Body of pancreas (tissue), 4 donors: ENCODE results near the gene AP1G1. TPM values are rescaled to one million over a fixed set of nuclear protein-coding genes. Genes with fewer than 3 reads are reported as not detected.
"Not testable (repeated sequence)": the region's sequence is repeated elsewhere in the genome, so short reads cannot be mapped to it uniquely, and the experiment has no call there.

Experiments used
- ATAC-seq: fragments of 150-250 bp; one replicate; pipeline ENCODE4 v1.9.1; 2016
- DNase-seq, 4 donors: peaks; one replicate each; pipeline ENCODE4 v3.0.0-alpha.2; 2019
- H3K27ac ChIP-seq, 4 donors: fragments of 200-600 bp; sonication (generic); 1 replicate in 3 of 4; 2 replicates in 1 of 4; pipeline versions ENCODE4 v1.5.1 to v1.6.1; 2016 to 2019; ENCODE audit warnings: mild to moderate bottlenecking in 1 of 4, mixed read lengths in 1 of 4, moderate library complexity in 1 of 4
- H3K27me3 ChIP-seq, 2 donors: fragments of 200-600 bp; sonication (generic); one replicate each; pipeline ENCODE4 v1.6.0; 2016; ENCODE audit warnings: mild to moderate bottlenecking in 1 of 2
- H3K36me3 ChIP-seq, 2 donors: fragments of 200-600 bp; sonication (generic); replicated peaks in 1 of 2; 2 replicates each; pipeline ENCODE4 v1.5.1; 2016; ENCODE audit warnings: low read depth in 2 of 2; ENCODE audit not compliant: insufficient read depth in 1 of 2
- H3K4me1 ChIP-seq: fragments of 200-600 bp; sonication (generic); one replicate; pipeline ENCODE4 v1.6.0; 2016
- H3K4me3 ChIP-seq, 2 donors: fragments of 200-600 bp; sonication (generic); 1 replicate in 1 of 2; 2 replicates in 1 of 2; pipeline ENCODE4 v1.5.1; 2016 to 2019
- H3K9me3 ChIP-seq, 3 donors: fragments of 200-600 bp; sonication (generic); 1 replicate in 2 of 3; 2 replicates in 1 of 3; pipeline ENCODE4 v1.5.1; 2016
- POLR2A ChIP-seq, 3 donors: fragments of 450-650 bp; IDR thresholded peaks; one replicate each; pipeline ENCODE4 v1.6.1; 2016; ENCODE audit warnings: antibody characterized with exemption in 3 of 3, mild to moderate bottlenecking in 2 of 3
- WGBS, 2 donors: methylation state at CpG; one replicate each; pipeline ENCODE4 v1.1.5; 2017; 5-methylcytosine and 5-hydroxymethylcytosine counted together
- intact Hi-C: fragments of 100-400 bp; cut with DNase I; formaldehyde crosslinking; loops from one replicate; pipeline ENCODE4 v1.15.1; 2023
- total RNA-seq, 2 donors: library from RNA; depleted of rRNA; stranded (reverse); fragments of >200 nt; gene quantifications; one replicate each; pipeline ENCODE4 v1.1.0, GENCODE V29; 2016
- TF ChIP-seq, protein P1 (sequence below), 7 experiments: fragments of 450-650 bp in 4 of 7; fragments of 200-600 bp in 3 of 7; sonication (generic) in 3 of 7; IDR thresholded peaks; one replicate each; pipeline ENCODE4 v1.5.1; 2016 to 2019; ENCODE audit warnings: antibody characterized with exemption in 7 of 7

Gene AP1G1
- total RNA-seq, 2 donors from 2014 or later: 58.1 to 84.7 TPM

DNA sequence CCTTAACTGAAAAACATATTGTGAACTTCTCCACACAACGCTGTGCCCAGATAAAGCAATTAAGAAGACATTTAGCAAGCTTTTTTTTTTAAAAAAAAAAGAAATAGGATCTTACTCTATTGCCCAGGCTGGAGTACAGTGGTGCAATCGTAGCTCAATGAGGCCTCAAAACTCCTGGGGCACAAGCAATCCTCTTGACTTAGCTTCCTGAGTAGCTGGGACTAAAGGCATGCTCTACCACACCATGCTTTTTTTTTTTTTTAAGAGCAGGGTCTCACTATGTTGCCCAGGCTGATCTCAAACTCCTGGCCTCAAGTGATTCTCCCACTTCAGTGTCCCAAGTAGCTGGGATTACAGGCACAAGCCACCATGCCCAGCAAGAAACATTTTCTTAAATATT, 20.1 kb downstream of the AP1G1 start:
- H3K27ac ChIP-seq: no peak overlapping the region
- no peaks in the 10 kb centered on the region for H3K9me3 ChIP-seq
- intact Hi-C loops: no loop called here
- no peak overlapping the region for H3K4me3 ChIP-seq
- no peak for TF ChIP-seq POLR2A (IDR thresholded peaks at IDR 0.05)
- TF ChIP-seq, protein P1, sequence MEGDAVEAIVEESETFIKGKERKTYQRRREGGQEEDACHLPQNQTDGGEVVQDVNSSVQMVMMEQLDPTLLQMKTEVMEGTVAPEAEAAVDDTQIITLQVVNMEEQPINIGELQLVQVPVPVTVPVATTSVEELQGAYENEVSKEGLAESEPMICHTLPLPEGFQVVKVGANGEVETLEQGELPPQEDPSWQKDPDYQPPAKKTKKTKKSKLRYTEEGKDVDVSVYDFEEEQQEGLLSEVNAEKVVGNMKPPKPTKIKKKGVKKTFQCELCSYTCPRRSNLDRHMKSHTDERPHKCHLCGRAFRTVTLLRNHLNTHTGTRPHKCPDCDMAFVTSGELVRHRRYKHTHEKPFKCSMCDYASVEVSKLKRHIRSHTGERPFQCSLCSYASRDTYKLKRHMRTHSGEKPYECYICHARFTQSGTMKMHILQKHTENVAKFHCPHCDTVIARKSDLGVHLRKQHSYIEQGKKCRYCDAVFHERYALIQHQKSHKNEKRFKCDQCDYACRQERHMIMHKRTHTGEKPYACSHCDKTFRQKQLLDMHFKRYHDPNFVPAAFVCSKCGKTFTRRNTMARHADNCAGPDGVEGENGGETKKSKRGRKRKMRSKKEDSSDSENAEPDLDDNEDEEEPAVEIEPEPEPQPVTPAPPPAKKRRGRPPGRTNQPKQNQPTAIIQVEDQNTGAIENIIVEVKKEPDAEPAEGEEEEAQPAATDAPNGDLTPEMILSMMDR (IDR thresholded peaks at IDR 0.05): no peak
- WGBS, 2 donors: 90 to 100% methylated on average over 2 of the region's 2 CpGs
- DNase-seq: no peak
- H3K4me1 ChIP-seq: peaks cover 4% of the 10 kb centered on the region
- no peaks in the 10 kb centered on the region for H3K27me3 ChIP-seq
- ATAC-seq: no peak
- peaks cover 0 to 6% of the 10 kb centered on the region in 2 donors for H3K36me3 ChIP-seq

GRCh38 chr16:71785143-71785542, 23.5 kb downstream of the AP1G1 start:
- H3K9me3 ChIP-seq, intact Hi-C loops, H3K27me3 ChIP-seq, ATAC-seq, H3K4me3 ChIP-seq, H3K36me3 ChIP-seq, H3K27ac ChIP-seq, DNase-seq: not testable (repeated sequence)
- 98% methylated on average over 3 of the region's 3 CpGs for WGBS, 2 donors
- H3K4me1 ChIP-seq: peaks cover 22% of the 10 kb centered on the region

DNA sequence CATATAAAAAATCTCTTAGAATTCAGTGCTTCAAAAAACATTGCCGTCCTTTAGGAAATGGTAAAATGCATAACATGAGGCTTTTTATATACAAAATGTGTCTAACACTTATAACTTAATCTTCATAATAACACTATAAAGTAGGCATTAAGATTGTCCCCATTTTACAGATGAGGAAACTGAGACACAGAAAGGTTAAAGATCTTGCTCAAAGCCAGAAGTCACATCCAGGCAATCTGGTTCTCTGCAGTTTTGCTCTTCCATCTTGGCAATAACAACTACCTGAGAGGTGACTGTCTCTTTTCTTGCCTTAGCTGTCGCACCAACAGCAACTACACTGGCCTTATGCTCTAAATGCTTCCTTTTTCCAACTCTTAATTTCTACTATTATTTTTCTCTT, 24.5 kb downstream of the AP1G1 start:
- no peak for TF ChIP-seq POLR2A (IDR thresholded peaks at IDR 0.05)
- TF ChIP-seq, protein P1 (IDR thresholded peaks at IDR 0.05): no peak
- ATAC-seq: no peak
- Histone ChIP-seq H3K36me3 (peaks cover 0 to 4% of the 10 kb centered on the region in 2 donors), H3K4me3 (no peak overlapping the region), H3K27me3 (no peaks in the 10 kb centered on the region), H3K9me3 (no peaks in the 10 kb centered on the region), H3K27ac (no peak overlapping the region), H3K4me1 (peaks cover 22% of the 10 kb centered on the region)
- 89 to 95% methylated on average over 2 of the region's 2 CpGs for WGBS, 2 donors
- intact Hi-C loops: no loop called here
- DNase-seq: no peak

DNA sequence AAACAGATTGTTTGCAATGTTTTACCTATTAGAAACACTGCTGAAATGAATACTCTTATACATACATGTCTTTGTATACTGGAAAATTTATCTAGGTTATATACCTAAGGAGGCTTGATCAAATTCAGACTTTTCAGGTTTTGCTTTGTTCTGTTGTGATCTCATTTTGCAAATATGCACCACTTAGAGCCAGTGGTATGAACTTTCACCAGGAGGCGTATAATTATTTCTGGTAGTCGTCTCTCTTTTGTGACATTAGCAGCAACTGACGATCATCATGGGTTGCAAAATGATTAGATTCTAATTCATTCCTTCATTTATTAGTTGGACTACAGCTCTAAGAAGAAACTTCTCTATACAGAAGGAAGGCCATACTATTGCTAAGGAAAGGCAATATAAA, 26.9 kb downstream of the AP1G1 start:
- ATAC-seq (peak; percentile 71), DNase-seq (no peak)
- TF ChIP-seq, protein P1 (IDR thresholded peaks at IDR 0.05): peak in 1 of 7 experiments; percentile 7
- TF ChIP-seq POLR2A (IDR thresholded peaks at IDR 0.05): no peak
- 37 to 39% methylated on average over 3 of the region's 3 CpGs for WGBS, 2 donors
- Histone ChIP-seq H3K9me3 (no peaks in the 10 kb centered on the region), H3K27ac (peak overlapping the region; percentile 29 to 55 (median 42)), H3K4me3 (no peak overlapping the region), H3K4me1 (peaks cover 22% of the 10 kb centered on the region), H3K27me3 (no peaks in the 10 kb centered on the region), H3K36me3 (no peaks in the 10 kb centered on the region)
- intact Hi-C loops: no loop called here

GRCh38 chr16:71780521-71781089, 28.0 kb downstream of the AP1G1 start:
- ATAC-seq: no peak
- no peak overlapping the region for H3K4me3 ChIP-seq
- no peaks in the 10 kb centered on the region for H3K9me3 ChIP-seq
- H3K27me3 ChIP-seq: no peaks in the 10 kb centered on the region
- peaks cover 22% of the 10 kb centered on the region for H3K4me1 ChIP-seq
- intact Hi-C loops: no loop called here
- no peak for TF ChIP-seq POLR2A (IDR thresholded peaks at IDR 0.05)
- TF ChIP-seq, protein P1 (IDR thresholded peaks at IDR 0.05): no peak
- H3K36me3 ChIP-seq: no peaks in the 10 kb centered on the region
- DNase-seq: no peak
- 94 to 96% methylated on average over 6 of the region's 6 CpGs for WGBS, 2 donors
- peak overlapping the region in 1 of 4 donors; percentile 48 for H3K27ac ChIP-seq
